GM10266 (cell line): ENCODE results near the gene C19orf44.

Experiments used
- DNase-seq: peaks from one replicate; pipeline ENCODE4 v3.0.0; 2012; ENCODE audit errors: extremely low spot score
- TF ChIP-seq, protein P1 (sequence below): IDR thresholded peaks from 2 replicates; pipeline ENCODE4 v1.5.1; 2012; ENCODE audit warnings: mild to moderate bottlenecking, low read depth; ENCODE audit not compliant: control insufficient read depth, insufficient read depth; ENCODE audit errors: missing control alignments

C19orf44 gene

DNA sequence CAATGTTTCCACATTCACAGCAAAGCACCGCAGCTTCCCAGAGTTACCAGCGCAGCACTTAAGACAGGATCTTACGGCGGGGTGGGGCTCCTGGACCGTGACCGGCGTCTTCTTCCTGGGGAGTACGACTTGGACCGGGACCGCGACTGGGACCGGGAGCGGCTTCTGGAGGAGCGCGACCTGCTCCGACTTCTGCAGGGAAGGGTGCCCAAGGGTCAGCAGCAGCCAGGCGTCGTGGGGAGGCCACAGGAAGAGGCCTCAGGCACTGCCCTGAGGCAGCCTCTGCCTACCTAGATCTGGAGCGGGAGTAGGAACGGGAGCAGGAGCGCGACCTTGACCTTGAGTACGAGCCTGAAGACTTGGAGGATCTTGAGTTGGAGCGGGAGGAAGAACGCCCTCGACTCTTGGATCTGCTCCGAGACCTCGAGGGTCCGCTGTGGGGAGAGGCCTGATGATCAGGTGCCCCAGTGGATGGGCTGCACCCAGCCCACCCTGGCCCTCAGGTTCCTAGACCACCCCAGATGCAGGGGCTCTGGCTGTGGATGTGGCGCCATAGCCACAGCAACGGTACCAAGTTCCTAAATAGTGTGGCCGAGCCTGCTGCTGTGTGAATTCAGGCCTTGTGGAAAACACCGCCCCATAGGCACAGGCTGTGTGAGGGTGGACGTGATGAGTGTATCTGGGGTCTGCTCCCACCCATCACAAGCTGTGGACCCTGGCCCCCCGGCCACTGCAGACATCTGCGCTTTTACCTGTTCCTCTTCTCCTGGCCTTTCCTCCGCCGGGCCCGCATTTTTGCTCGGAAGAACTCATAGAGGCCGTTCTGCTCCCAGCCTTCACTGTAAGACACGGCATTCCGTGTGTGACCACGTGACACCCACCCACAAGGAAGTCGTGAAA lies 24.1 kb downstream of the C19orf44 start:
- DNase-seq: no peak
- TF ChIP-seq, protein P1, sequence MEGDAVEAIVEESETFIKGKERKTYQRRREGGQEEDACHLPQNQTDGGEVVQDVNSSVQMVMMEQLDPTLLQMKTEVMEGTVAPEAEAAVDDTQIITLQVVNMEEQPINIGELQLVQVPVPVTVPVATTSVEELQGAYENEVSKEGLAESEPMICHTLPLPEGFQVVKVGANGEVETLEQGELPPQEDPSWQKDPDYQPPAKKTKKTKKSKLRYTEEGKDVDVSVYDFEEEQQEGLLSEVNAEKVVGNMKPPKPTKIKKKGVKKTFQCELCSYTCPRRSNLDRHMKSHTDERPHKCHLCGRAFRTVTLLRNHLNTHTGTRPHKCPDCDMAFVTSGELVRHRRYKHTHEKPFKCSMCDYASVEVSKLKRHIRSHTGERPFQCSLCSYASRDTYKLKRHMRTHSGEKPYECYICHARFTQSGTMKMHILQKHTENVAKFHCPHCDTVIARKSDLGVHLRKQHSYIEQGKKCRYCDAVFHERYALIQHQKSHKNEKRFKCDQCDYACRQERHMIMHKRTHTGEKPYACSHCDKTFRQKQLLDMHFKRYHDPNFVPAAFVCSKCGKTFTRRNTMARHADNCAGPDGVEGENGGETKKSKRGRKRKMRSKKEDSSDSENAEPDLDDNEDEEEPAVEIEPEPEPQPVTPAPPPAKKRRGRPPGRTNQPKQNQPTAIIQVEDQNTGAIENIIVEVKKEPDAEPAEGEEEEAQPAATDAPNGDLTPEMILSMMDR: no peak

DNA sequence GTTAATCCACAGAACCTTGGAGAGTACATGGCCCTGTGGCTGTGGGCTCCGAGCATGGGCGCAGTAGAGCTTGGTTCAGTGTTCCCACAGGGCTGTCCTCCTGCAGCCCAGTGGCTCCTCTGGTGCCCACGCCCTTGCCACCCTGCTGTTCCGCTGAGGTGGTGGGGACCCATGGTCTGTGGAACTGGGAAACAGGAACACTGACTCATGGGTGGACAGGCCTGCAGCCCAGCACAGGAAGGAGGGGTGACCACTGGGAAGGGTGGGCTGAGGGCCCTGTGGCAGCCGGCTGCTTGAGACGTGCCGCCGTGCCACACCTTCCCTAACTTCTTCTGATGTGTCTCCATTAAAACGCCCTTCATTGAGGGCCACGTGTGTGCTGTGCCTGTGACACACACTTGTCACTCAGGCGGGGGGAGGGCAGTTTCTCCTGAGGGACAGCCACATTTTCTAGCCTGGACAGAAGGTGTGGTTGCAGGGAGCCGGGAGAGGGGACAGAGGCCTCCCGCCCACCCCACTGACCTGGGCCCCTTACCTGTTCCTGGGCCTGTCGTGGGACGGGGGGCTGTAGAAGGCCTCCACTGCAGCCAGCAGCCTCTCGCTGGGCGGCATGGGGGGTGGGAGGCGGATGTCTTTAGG lies 24.9 kb downstream of the C19orf44 start:
- no peak for DNase-seq
- TF ChIP-seq, protein P1: no peak

DNA sequence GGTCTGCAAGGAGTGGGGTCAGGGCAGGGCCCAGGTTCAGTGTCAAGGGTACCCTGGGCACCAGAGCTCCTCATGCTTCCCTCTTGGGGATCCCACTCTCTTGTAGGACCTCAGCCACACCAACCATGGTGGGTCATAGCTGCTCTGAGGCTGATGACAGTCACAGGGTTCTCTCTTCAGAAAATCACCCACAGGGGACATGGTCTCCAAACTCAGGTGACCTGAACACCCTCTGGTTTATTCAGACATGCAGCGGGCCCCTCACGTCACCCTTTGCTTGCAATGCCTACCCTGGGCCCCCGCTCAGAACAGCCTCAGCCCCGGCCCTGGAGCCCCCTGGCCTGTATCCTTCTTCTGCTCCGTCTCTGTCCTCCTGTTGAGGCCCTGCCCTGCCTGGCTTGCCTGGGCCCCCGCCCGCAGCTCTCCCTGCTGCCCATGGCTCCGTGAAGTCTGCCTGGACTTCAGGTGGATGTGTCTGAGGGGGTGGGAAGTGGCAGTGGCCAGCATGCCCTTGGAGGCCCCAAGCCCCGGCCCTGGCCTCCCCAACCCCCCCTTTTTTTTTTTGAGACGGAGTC lies 25.6 kb downstream of the C19orf44 start:
- TF ChIP-seq, protein P1: no peak
- peak; percentile 9 for DNase-seq

DNA sequence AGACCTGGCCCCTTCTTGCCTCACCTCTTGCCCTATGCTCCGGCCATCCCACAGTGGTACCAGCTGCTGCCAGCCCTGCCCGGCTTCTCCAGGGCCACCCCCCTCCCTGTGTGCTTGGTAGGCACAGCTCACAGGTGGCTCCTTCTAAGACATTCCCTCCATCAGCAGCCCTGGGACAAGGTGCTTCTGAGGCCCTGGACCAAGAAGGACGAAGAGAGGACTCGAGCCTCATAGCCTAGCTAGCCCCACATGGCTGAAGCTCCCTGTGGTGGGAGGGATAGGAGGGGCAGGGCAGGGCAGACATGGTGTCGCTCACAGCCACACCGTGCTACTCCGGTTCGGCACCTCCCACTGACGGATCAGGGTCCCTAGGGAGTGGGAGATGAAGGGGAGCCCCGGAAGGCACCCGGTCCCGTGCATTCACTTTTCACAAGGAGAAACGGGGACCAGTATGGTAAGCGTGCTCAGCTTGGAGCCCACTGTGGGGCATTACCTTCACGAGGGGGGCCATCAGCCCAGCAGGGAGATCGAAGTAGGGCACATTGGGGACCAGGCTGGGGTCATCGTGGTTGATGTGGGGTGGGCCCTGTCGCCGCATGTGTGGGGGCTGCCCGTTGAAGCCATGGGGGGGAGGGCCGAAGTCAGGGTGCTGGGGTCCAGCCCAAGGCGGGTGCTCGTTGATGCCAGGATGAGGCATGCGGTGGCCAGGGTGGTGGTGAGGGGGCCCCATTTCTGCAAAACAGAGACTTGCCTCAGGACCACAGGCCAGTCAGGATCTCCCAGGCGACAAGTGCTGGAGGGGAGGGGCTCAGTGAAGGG lies 26.6 kb downstream of the C19orf44 start:
- TF ChIP-seq, protein P1: no peak
- DNase-seq: no peak

DNA sequence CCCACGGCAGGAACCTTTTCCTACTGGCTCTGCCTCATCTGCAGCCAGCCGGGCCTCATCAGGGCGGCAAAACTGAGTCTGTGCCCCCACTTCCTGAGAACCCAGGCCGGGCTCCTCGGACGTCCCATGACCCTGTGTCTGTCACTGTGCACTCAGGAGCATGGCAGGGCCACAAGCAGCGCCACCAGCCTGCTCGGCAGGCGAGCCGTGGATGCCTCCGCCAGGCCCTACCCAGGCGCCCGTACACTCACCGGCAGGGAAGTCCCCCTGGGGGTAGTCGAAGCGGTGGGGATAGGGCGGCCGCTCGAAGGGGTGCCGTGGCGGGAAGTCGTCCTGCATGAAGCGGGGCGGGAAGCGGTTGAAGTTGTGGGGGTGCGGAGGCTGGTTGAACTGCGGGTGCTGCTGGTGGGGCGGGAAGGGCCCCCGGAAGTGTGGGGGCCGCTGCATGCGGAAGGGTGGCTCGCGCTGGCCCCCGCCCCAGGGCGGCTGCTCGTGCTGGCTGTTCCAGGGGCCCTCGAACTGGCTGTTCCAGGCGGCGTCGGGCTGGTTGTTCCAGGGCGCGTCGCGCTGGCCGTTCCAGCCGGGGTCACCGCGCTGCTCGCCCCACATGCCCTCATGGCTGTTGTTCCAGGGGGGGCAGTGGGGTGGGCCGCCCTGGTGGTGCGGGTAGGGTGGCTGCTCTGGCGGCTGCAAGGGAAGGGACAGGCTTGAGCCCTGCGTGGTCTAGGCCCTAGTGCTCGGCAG lies 29.0 kb downstream of the C19orf44 start:
- TF ChIP-seq, protein P1: no peak
- DNase-seq: no peak

DNA sequence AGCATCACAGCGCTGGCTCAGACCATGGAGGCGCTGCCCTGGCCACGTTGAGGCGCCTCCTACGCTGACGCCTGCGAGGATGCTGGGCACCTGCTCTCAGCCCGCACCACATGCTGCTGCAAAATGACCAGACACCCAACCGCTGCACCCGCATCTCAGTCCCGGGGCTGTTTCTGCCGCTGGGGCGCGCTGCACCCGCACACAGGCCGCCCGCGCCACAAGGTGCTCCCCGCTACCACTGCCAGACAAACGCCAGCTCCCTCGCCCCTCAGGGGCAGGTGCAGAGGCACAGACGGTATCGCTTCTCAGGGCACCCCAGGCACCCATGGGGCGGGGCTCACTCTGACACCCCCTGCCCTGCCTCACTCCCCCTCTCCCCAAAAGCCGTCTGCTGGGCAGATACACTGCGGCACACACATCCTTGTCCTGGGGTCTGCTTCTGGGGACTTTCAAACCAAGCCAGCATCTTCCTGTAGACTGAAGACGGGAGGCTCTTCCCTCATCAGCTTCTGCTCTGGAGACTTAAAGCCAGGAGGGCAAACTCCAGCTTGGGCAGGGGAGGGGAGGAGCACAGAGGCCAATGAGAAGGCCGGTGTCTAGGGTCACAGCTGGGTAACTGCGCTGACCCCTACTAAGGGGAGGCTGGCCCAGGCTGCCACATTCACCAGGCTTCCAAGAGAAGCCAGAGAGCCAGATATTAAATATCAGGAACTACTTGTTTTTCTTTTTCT lies 29.7 kb downstream of the C19orf44 start:
- TF ChIP-seq, protein P1: no peak
- DNase-seq: no peak
